Sigmoid colon (tissue), 4 donors: ENCODE measurements around the gene CBFA2T2.

Experiments
- CTCF ChIP-seq, 4 experiments: fragments of 450-650 bp in 3 of 4; fragments of 200-600 bp in 1 of 4; IDR thresholded peaks; one replicate each; pipeline ENCODE4 v1.5.1; 2016 to 2019; ENCODE audit warnings: antibody characterized with exemption in 4 of 4, mild to moderate bottlenecking in 3 of 4, moderate library complexity in 2 of 4
- EP300 ChIP-seq, 4 donors: sonication (generic); formaldehyde crosslinking; IDR thresholded peaks; one replicate each; pipeline ENCODE4 v1.6.1; 2017; ENCODE audit warnings: antibody characterized with exemption in 4 of 4
- POLR2A ChIP-seq, 2 donors: fragments of 450-650 bp; IDR thresholded peaks; one replicate each; pipeline ENCODE4 v1.6.1; 2016; ENCODE audit warnings: antibody characterized with exemption in 2 of 2, mild to moderate bottlenecking in 2 of 2, moderate library complexity in 2 of 2
- POLR2AphosphoS5 ChIP-seq, 4 donors: sonication (generic); formaldehyde crosslinking; IDR thresholded peaks; one replicate each; pipeline ENCODE4 v1.6.1; 2017; ENCODE audit warnings: antibody characterized with exemption in 4 of 4

- TF ChIP-seq CTCF (IDR thresholded peaks at IDR 0.05) (no peak), POLR2AphosphoS5 (IDR thresholded peaks at IDR 0.05) (no peak), EP300 (IDR thresholded peaks at IDR 0.05) (no peak), POLR2A (IDR thresholded peaks at IDR 0.05) (no peak)
These were observed 167.1 kb downstream of the CBFA2T2 start for GRCh38 chr20:33656783-33657703.
